Caki2 (cell line): Measurements from ENCODE around the gene ERRFI1. TPM values are rescaled to one million over a fixed set of nuclear protein-coding genes. Genes with fewer than 3 reads are reported as not detected.

Experiments used
- DNase-seq: peaks from one replicate; pipeline ENCODE4 v3.0.0-alpha.2; 2015; ENCODE audit warnings: low read depth
- in situ Hi-C: cut with HindIII; loops from 2 replicates; pipeline ENCODE4 v1.10.0; 2016; ENCODE audit warnings: low sequenced_read_pairs, low pct_unique_long_range_greater_than_20kb, mixed read lengths
- total RNA-seq: library from RNA; depleted of rRNA; stranded (reverse); fragments of >200 nt; shearing (Covaris generic); gene quantifications from 2 replicates; pipeline ENCODE4 v1.2.3, GENCODE V29; 2014; ENCODE audit warnings: low replicate concordance

Gene ERRFI1
- total RNA-seq, 1 experiment from 2014 or later = 45.3 TPM

- DNase-seq = no peak
- in situ Hi-C loops = no loop called here
Measured at GRCh38 chr1:8047686-8048445, 21.8 kb upstream of the ERRFI1 start.

- in situ Hi-C loops = no loop called here
- DNase-seq = no peak
Measured at GRCh38 chr1:8047112-8047511, 21.0 kb upstream of the ERRFI1 start.

GRCh38 chr1:8046391-8046790 lies 20.3 kb upstream of the ERRFI1 start:
- DNase-seq = no peak
- in situ Hi-C loops = no loop called here

- no peak for DNase-seq
- in situ Hi-C loops = no loop called here
Measured at GRCh38 chr1:8043621-8044020, 17.5 kb upstream of the ERRFI1 start.

- DNase-seq = no peak
- in situ Hi-C loops = no loop called here
Measured at GRCh38 chr1:8042134-8042533, 16.0 kb upstream of the ERRFI1 start.

- peak; percentile 83 for DNase-seq
- in situ Hi-C loops = no loop called here
Measured at GRCh38 chr1:8040586-8040985, 14.5 kb upstream of the ERRFI1 start.

- no peak for DNase-seq
- in situ Hi-C loops = loop anchor here (5.0 kb wide), 1 partner anchor 58 kb away; no protein-coding TSS in a partner anchor
Measured at GRCh38 chr1:8039071-8039470, 13.0 kb upstream of the ERRFI1 start.

GRCh38 chr1:8035289-8035688 lies 9.2 kb upstream of the ERRFI1 start:
- in situ Hi-C loops = loop anchor here (5.0 kb wide), 1 partner anchor 62 kb away; no protein-coding TSS in a partner anchor
- DNase-seq = no peak

- DNase-seq = no peak
- in situ Hi-C loops = no loop called here
Measured at GRCh38 chr1:8033322-8033721, 7.2 kb upstream of the ERRFI1 start.

GRCh38 chr1:8032366-8032910 lies 6.3 kb upstream of the ERRFI1 start:
- in situ Hi-C loops = no loop called here
- DNase-seq = no peak

GRCh38 chr1:8031176-8031785 lies 5.2 kb upstream of the ERRFI1 start:
- in situ Hi-C loops = no loop called here
- no peak for DNase-seq

- in situ Hi-C loops = no loop called here
- DNase-seq = no peak
Measured at GRCh38 chr1:8028571-8028910, 2.4 kb upstream of the ERRFI1 start.

- DNase-seq = peak; percentile 79
- in situ Hi-C loops = no loop called here
Measured at GRCh38 chr1:8027748-8028570, 1.9 kb upstream of the ERRFI1 start.

- DNase-seq = peak; percentile 89
- in situ Hi-C loops = no loop called here
Measured at GRCh38 chr1:8026976-8027747, 1.1 kb upstream of the ERRFI1 start.

- no peak for DNase-seq
- in situ Hi-C loops = no loop called here
Measured at GRCh38 chr1:8025671-8026144, 401 bp downstream of the ERRFI1 start.

- in situ Hi-C loops = no loop called here
- peak; percentile 31 for DNase-seq
Measured at GRCh38 chr1:8025061-8025670, 943 bp downstream of the ERRFI1 start.

GRCh38 chr1:8024329-8024728 lies 1.8 kb downstream of the ERRFI1 start:
- in situ Hi-C loops = no loop called here
- DNase-seq = peak; percentile 29

- DNase-seq = no peak
- in situ Hi-C loops = no loop called here
Measured at GRCh38 chr1:8023995-8024313, 2.2 kb downstream of the ERRFI1 start.
